PFSK-1 (cell line): ENCODE data around the gene SRSF6.

Experiments used
- POLR2AphosphoS5 ChIP-seq: IDR thresholded peaks from 2 replicates; pipeline ENCODE4 v1.6.1; 2012; ENCODE audit warnings: low read depth, mild to moderate bottlenecking, control low read depth, low read length, moderate library complexity
- TAF1 ChIP-seq: IDR thresholded peaks from 2 replicates; pipeline ENCODE4 v1.6.1; 2012; ENCODE audit warnings: low read length, control low read depth, borderline replicate concordance; ENCODE audit not compliant: insufficient read depth

DNA sequence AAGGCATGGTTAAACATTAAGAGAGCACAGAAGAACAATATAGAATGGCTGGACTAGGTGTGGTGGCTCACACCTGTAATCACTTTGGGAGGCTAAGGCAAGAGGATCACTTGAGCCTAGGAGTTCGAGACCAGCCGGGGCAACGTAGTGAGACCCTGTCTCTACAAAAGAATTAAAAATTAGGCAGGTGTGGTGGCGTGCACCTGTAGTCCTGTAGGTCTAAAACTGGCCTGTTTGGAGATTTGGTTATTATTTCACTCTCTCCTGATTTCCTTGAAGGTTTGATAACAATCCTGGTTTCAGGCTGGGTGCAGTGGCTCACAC, 15.6 kb downstream of the SRSF6 start:
- TF ChIP-seq TAF1 = no peak
- no peak for TF ChIP-seq POLR2AphosphoS5
